CD1c-positive myeloid dendritic cell (primary cell): ENCODE results near the gene COMMD7.

Experiments
- DNase-seq: peaks from one replicate; pipeline ENCODE4 v3.0.0-alpha.2; 2016; ENCODE audit errors: extremely low spot score

Gene COMMD7

GRCh38 chr20:32675223-32675975, 67.9 kb downstream of the COMMD7 start:
- DNase-seq, result no peak

- peak; percentile 65 for DNase-seq
Measured at GRCh38 chr20:32674362-32674789, 68.9 kb downstream of the COMMD7 start.

GRCh38 chr20:32672982-32673851, 70.0 kb downstream of the COMMD7 start:
- peak; percentile 29 for DNase-seq

GRCh38 chr20:32672394-32672981, 70.8 kb downstream of the COMMD7 start:
- DNase-seq, result peak; percentile 73

GRCh38 chr20:32670773-32671455, 72.4 kb downstream of the COMMD7 start:
- DNase-seq, result no peak

GRCh38 chr20:32667027-32667426, 76.2 kb downstream of the COMMD7 start:
- DNase-seq, result no peak

GRCh38 chr20:32664678-32665159, 78.5 kb downstream of the COMMD7 start:
- DNase-seq, result no peak

- no peak for DNase-seq
Measured at GRCh38 chr20:32664012-32664677, 79.1 kb downstream of the COMMD7 start.

- DNase-seq, result no peak
Measured at GRCh38 chr20:32663335-32664011, 79.8 kb downstream of the COMMD7 start.

- DNase-seq, result no peak
Measured at GRCh38 chr20:32661820-32662528, 81.3 kb downstream of the COMMD7 start.

GRCh38 chr20:32660661-32661060, 82.6 kb downstream of the COMMD7 start:
- no peak for DNase-seq

GRCh38 chr20:32656827-32657226, 86.4 kb downstream of the COMMD7 start:
- no peak for DNase-seq

- DNase-seq, result no peak
Measured at GRCh38 chr20:32655903-32656512, 87.3 kb downstream of the COMMD7 start.

- peak; percentile 90 for DNase-seq
Measured at GRCh38 chr20:32652739-32653526, 90.3 kb downstream of the COMMD7 start.
